ENCODE results near the gene CAV1. TPM values are rescaled to one million over a fixed set of nuclear protein-coding genes. Genes with fewer than 3 reads are reported as not detected.

The CAV1 gene
- total and polyA plus RNA-seq, 7 donors: 57.6 to 120 (median 68.1) TPM

DNA sequence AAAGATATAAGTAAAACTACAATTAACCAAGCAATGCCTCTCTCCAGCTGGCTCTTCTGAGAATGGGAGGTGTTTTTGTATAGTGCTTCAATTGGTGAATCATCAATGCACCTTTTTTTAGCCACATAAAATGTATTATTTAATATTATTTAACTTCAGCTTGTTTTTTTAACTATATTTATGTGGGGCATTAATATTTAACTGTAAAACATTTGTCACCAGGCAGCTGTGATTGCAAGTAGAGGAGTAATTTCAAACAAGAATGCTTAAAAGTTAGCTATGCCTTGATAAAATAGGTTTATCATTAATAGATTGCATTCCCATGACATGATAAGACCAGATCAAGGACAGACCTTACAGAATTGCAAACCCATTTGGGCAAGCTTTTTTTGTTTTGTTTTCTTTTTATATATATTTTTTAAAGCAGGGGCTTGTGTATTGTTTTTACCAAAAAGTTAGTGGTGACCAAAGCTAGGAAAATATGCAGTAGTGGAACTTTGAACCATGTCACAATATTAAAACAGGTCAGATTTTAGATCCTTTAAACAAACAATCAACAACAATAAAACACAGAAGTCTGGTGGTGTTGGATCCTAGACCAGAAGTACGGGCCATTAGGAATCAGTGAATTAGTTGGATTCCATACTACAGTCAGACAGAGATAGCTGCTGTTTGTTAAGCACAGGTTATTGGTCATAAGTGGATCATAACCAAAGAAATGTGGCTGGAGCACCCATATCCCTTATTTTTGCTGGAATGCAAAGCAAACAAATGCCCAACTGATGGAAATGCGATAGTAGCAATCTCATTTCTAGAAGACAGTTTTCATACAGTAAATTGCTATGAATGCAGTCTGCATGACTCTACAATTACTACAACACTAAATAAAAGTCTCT, 22.4 kb upstream of the CAV1 start:
- WGBS, 3 donors: 74 to 80% (median 80%) methylated on average over 2 of the region's 2 CpGs
- Histone ChIP-seq H3K4me1 (no peaks in the 10 kb centered on the region), H3K9me3 (no peaks in the 10 kb centered on the region), H3K4me3 (peak overlapping the region; percentile 78), H3K36me3 (ENCODE audit: insufficient read depth in 1 of 2, low read depth in 1 of 2) (no peaks in the 10 kb centered on the region), H3K27ac (peak overlapping the region; percentile 81), H3K27me3 (ENCODE audit: insufficient read depth in 3 of 3, low read length in 2 of 3) (peaks cover 0 to 19% (median 0%) of the 10 kb centered on the region in 3 donors)
- intact Hi-C loops (cut with DNase I): no loop called here
- TF ChIP-seq, protein P1, sequence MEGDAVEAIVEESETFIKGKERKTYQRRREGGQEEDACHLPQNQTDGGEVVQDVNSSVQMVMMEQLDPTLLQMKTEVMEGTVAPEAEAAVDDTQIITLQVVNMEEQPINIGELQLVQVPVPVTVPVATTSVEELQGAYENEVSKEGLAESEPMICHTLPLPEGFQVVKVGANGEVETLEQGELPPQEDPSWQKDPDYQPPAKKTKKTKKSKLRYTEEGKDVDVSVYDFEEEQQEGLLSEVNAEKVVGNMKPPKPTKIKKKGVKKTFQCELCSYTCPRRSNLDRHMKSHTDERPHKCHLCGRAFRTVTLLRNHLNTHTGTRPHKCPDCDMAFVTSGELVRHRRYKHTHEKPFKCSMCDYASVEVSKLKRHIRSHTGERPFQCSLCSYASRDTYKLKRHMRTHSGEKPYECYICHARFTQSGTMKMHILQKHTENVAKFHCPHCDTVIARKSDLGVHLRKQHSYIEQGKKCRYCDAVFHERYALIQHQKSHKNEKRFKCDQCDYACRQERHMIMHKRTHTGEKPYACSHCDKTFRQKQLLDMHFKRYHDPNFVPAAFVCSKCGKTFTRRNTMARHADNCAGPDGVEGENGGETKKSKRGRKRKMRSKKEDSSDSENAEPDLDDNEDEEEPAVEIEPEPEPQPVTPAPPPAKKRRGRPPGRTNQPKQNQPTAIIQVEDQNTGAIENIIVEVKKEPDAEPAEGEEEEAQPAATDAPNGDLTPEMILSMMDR (IDR thresholded peaks at IDR 0.05): no peak
- ATAC-seq (no peak), DNase-seq (no peak)

DNA sequence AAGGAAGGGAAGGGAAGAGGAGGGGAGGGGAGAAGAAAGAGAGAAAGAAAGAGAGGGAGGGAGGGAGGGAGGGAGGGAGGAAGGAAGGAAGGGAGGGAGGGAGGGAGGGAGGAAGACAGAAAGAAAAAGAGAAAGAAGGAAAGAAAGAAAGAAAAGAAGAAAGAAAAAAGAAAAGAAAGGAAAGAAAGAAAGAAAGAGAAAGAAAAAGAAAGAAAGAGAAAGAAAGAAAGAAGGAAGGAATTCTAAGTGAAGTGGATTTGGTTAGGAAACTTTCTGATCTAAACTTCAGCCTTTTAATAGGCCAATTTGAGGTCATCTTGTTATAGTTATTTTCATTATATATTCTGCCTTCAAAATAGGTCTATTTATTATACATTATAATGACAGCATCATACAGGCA, 21.0 kb upstream of the CAV1 start:
- Histone ChIP-seq H3K4me1 (no peaks in the 10 kb centered on the region), H3K4me3 (no peak overlapping the region), H3K36me3 (ENCODE audit: insufficient read depth in 1 of 2, low read depth in 1 of 2) (no peaks in the 10 kb centered on the region), H3K27ac (no peak overlapping the region), H3K27me3 (ENCODE audit: insufficient read depth in 3 of 3, low read length in 2 of 3) (peaks cover 0 to 19% (median 0%) of the 10 kb centered on the region in 3 donors), H3K9me3 (no peaks in the 10 kb centered on the region)
- intact Hi-C loops (cut with DNase I): no loop called here
- TF ChIP-seq, protein P1 (IDR thresholded peaks at IDR 0.05): no peak
- ATAC-seq (no peak), DNase-seq (no peak)

DNA sequence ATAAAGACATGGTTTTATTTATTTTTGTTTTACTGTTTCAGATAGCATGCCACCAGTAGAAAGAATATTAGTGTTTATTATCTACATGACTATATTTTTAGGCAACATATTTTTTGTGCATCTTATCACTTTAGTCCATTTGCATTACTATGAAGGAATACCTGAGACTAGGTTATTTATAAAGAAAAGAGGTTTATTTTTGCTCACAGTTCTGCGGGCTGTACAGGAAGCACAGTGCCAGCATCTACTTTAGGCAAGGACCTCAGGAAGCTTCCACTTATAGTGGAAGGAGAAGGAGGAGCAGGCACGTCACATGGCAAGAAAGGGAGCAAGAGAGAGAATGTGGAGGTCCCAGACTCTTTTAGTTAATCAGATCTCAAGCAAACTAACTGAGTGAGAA, 19.6 kb upstream of the CAV1 start:
- intact Hi-C loops (cut with DNase I): no loop called here
- no peaks in the 10 kb centered on the region for H3K4me1 ChIP-seq
- H3K27me3 ChIP-seq (ENCODE audit: insufficient read depth in 3 of 3, low read length in 2 of 3): peaks cover 0 to 19% (median 0%) of the 10 kb centered on the region in 3 donors
- no peak overlapping the region for H3K27ac ChIP-seq
- TF ChIP-seq, protein P1 (IDR thresholded peaks at IDR 0.05): no peak
- peak overlapping the region; percentile 3 for H3K4me3 ChIP-seq
- ATAC-seq (no peak), DNase-seq (no peak)
- H3K36me3 ChIP-seq (ENCODE audit: insufficient read depth in 1 of 2, low read depth in 1 of 2): no peaks in the 10 kb centered on the region
- 60 to 85% (median 83%) methylated on average over 2 of the region's 2 CpGs for WGBS, 3 donors
- H3K9me3 ChIP-seq: no peaks in the 10 kb centered on the region

DNA sequence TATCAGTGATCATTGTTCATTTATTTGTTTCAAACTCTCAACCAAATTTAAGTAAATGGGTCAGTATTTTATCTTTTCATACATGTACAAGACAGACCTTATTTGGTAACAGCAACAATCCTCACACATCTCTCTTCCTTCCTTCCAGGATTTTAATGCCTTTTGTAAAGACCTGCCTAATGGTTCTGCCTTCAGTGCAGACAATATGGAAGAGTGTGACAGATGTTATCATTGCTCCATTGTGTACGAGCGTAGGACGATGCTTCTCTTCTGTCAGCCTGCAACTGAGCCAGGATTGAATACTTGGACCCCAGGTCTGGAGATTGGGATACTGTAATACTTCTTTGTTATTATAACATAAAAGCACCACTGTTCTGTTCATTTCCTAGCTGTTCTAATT, 19.0 kb upstream of the CAV1 start:
- Histone ChIP-seq H3K36me3 (ENCODE audit: insufficient read depth in 1 of 2, low read depth in 1 of 2) (no peaks in the 10 kb centered on the region), H3K27ac (no peak overlapping the region), H3K4me3 (no peak overlapping the region), H3K9me3 (no peaks in the 10 kb centered on the region), H3K27me3 (ENCODE audit: insufficient read depth in 3 of 3, low read length in 2 of 3) (peaks cover 0 to 14% (median 0%) of the 10 kb centered on the region in 3 donors), H3K4me1 (no peaks in the 10 kb centered on the region)
- ATAC-seq (no peak), DNase-seq (no peak)
- TF ChIP-seq, protein P1 (IDR thresholded peaks at IDR 0.05): no peak
- 60 to 81% (median 71%) methylated on average over 3 of the region's 3 CpGs for WGBS, 3 donors
- intact Hi-C loops (cut with DNase I): no loop called here

Data from psoas muscle (tissue), 8 donors.